ENCODE results near the gene PAXIP1. TPM values are rescaled to one million over a fixed set of nuclear protein-coding genes. Genes with fewer than 3 reads are reported as not detected.

PAXIP1 gene
- total RNA-seq, 1 donor from 2014 or later = 16.7 TPM

GRCh38 chr7:154909241-154910105 lies 93.5 kb downstream of the PAXIP1 start:
- DNase-seq (ENCODE audit: extremely low spot score in 2 of 2) = no peak
- intact Hi-C loops (cut with DNase I) = loop anchor here (10.0 kb wide), 1 partner anchor 425 kb away; no protein-coding TSS in a partner anchor
- TF ChIP-seq CTCF (IDR thresholded peaks at IDR 0.05) = no peak
- TF ChIP-seq POLR2AphosphoS5 (IDR thresholded peaks at IDR 0.05; ENCODE audit: insufficient read depth in 1 of 2, low read depth in 1 of 2) = no peak
- TF ChIP-seq POLR2A (IDR thresholded peaks at IDR 0.05) = no peak
- Histone ChIP-seq H3K4me3 (no peak overlapping the region), H3K9me3 (no peaks in the 10 kb centered on the region), H3K4me1 (peaks cover 6% of the 10 kb centered on the region), H3K27me3 (no peaks in the 10 kb centered on the region), H3K27ac (no peak overlapping the region), H3K36me3 (no peaks in the 10 kb centered on the region)

- Histone ChIP-seq H3K9me3 (no peaks in the 10 kb centered on the region), H3K27ac (no peak overlapping the region), H3K36me3 (no peaks in the 10 kb centered on the region), H3K4me1 (no peaks in the 10 kb centered on the region), H3K4me3 (no peak overlapping the region), H3K27me3 (no peaks in the 10 kb centered on the region)
- DNase-seq (ENCODE audit: extremely low spot score in 2 of 2) = no peak
- intact Hi-C loops (cut with DNase I) = no loop called here
- TF ChIP-seq POLR2A (IDR thresholded peaks at IDR 0.05) (no peak), CTCF (IDR thresholded peaks at IDR 0.05) (no peak), POLR2AphosphoS5 (IDR thresholded peaks at IDR 0.05; ENCODE audit: insufficient read depth in 1 of 2, low read depth in 1 of 2) (no peak)
Measured at GRCh38 chr7:154907651-154908620, 95.0 kb downstream of the PAXIP1 start.

GRCh38 chr7:154906736-154907355 lies 96.1 kb downstream of the PAXIP1 start:
- Histone ChIP-seq H3K4me3 (no peak overlapping the region), H3K27ac (no peak overlapping the region)
- no peak for DNase-seq (ENCODE audit: extremely low spot score in 2 of 2)

GRCh38 chr7:154906201-154906600 lies 96.7 kb downstream of the PAXIP1 start:
- no peak for DNase-seq (ENCODE audit: extremely low spot score in 2 of 2)
- TF ChIP-seq CTCF (IDR thresholded peaks at IDR 0.05) (no peak), POLR2AphosphoS5 (IDR thresholded peaks at IDR 0.05; ENCODE audit: insufficient read depth in 1 of 2, low read depth in 1 of 2) (no peak), POLR2A (IDR thresholded peaks at IDR 0.05) (no peak)
- no peaks in the 10 kb centered on the region for H3K36me3 ChIP-seq
- intact Hi-C loops (cut with DNase I) = no loop called here
- no peak overlapping the region for H3K4me3 ChIP-seq
- no peaks in the 10 kb centered on the region for H3K9me3 ChIP-seq
- H3K27ac ChIP-seq = no peak overlapping the region
- no peaks in the 10 kb centered on the region for H3K4me1 ChIP-seq
- H3K27me3 ChIP-seq = no peaks in the 10 kb centered on the region

More at GRCh38 chr7:154906736-154907355, 96.1 kb downstream of the PAXIP1 start:
- Histone ChIP-seq H3K4me1 (no peaks in the 10 kb centered on the region), H3K36me3 (no peaks in the 10 kb centered on the region), H3K27me3 (no peaks in the 10 kb centered on the region), H3K9me3 (no peaks in the 10 kb centered on the region)
- TF ChIP-seq CTCF (IDR thresholded peaks at IDR 0.05) (no peak), POLR2A (IDR thresholded peaks at IDR 0.05) (no peak), POLR2AphosphoS5 (IDR thresholded peaks at IDR 0.05; ENCODE audit: insufficient read depth in 1 of 2, low read depth in 1 of 2) (no peak)
- intact Hi-C loops (cut with DNase I) = no loop called here

All from vagina (tissue), 2 donors.